ENCODE results near the gene LIPM. TPM values are rescaled to one million over a fixed set of nuclear protein-coding genes. Genes with fewer than 3 reads are reported as not detected.

LIPM gene
- total and polyA plus RNA-seq, 2 of the 13 experiments (the other 11 are each of a cell fraction or from before 2014, with no cell fraction given), result not detected

GRCh38 chr10:88854684-88855083 lies 52.2 kb downstream of the LIPM start:
- ChIA-PET CTCF (ENCODE audit: low intra/inter-chr PET ratio, low total read pairs) (no interaction called here), POLR2A (no interaction called here)
- no peak for FAIRE-seq
- Histone ChIP-seq H3K27me3 (ENCODE audit: control insufficient read depth in 1 of 2, insufficient read depth in 2 of 2, low read length in 2 of 2) (no peaks in the 10 kb centered on the region), H3K79me2 (ENCODE audit: insufficient read depth, low read length) (no peaks in the 10 kb centered on the region), H3K4me3 (replicated peaks in 1 of 3; ENCODE audit: insufficient read depth in 1 of 3, low read depth in 2 of 3, low read length in 3 of 3) (no peak overlapping the region), H2AFZ (ENCODE audit: low read length) (no peak overlapping the region), H3K36me3 (replicated peaks in 1 of 2; ENCODE audit: control insufficient read depth in 1 of 2, insufficient read depth in 2 of 2, low read length in 2 of 2) (no peaks in the 10 kb centered on the region), H3K27ac (ENCODE audit: extremely low read length, insufficient read depth, low read length) (no peak overlapping the region), H3K4me2 (ENCODE audit: low read depth, low read length) (no peak overlapping the region), H3K9ac (ENCODE audit: insufficient read depth, low read depth, low read length) (no peak overlapping the region), H3K4me1 (ENCODE audit: insufficient read depth, low read length) (no peaks in the 10 kb centered on the region), H4K20me1 (ENCODE audit: insufficient read depth, low read length) (no peaks in the 10 kb centered on the region), H3K9me3 (ENCODE audit: low read length) (no peaks in the 10 kb centered on the region)
- WGBS (ENCODE audit: low lambda C conversion rate), result 2% methylated on average over 3 of the region's 3 CpGs
- TF ChIP-seq HBP1 (CRISPR knock-in tag; IDR thresholded peaks at IDR 0.05; ENCODE audit: low read depth), result no peak
- TF ChIP-seq MTA3 (CRISPR knock-in tag; IDR thresholded peaks at IDR 0.05), result no peak
- no peak for TF ChIP-seq HNRNPL (IDR thresholded peaks at IDR 0.05; ENCODE audit: low read depth, low read length)
- no peak for TF ChIP-seq ZNF598 (CRISPR knock-in tag; IDR thresholded peaks at IDR 0.05; ENCODE audit: borderline replicate concordance)
- TF ChIP-seq ZBTB20 (CRISPR knock-in tag; IDR thresholded peaks at IDR 0.05; ENCODE audit: borderline replicate concordance, low read depth), result no peak
- no peak for TF ChIP-seq PHF20 (CRISPR knock-in tag; IDR thresholded peaks at IDR 0.05)
- TF ChIP-seq ZNF441 (CRISPR knock-in tag; IDR thresholded peaks at IDR 0.05; ENCODE audit: borderline replicate concordance), result no peak
- TF ChIP-seq ZNF546 (CRISPR knock-in tag; conservative IDR thresholded peaks at IDR 0.05), result no peak
- no peak for TF ChIP-seq ZNF781 (CRISPR knock-in tag; IDR thresholded peaks at IDR 0.05; ENCODE audit: borderline replicate concordance, not compliant biosample characterization)
- no peak for TF ChIP-seq PHF5A (CRISPR knock-in tag; IDR thresholded peaks at IDR 0.05; ENCODE audit: low read depth, unreplicated experiment)
- TF ChIP-seq CCAR2 (optimal IDR thresholded peaks at IDR 0.05; ENCODE audit: low read depth, low read length), result no peak
- TF ChIP-seq ZNF567 (CRISPR knock-in tag; IDR thresholded peaks at IDR 0.05; ENCODE audit: borderline replicate concordance), result no peak
- no peak for DNase-seq (ENCODE audit: low spot score)
- no TSS peak for BruUV-seq (replicated peaks)
- in situ Hi-C loops (cut with HindIII; ENCODE audit: extremely low pct_ligation_motif_present, low pct_unique_long_range_greater_than_20kb) (no loop called here), intact Hi-C loops (cut with micrococcal nuclease; ENCODE audit: unreplicated experiment) (no loop called here)
- ATAC-seq, result no peak
